Neutrophil (primary cell): ENCODE measurements around the gene PLG.
"Not testable (repeated sequence)": the region's sequence is repeated elsewhere in the genome, so short reads cannot be mapped to it uniquely, and the experiment has no call there.

ENCODE experiments used
- H3K27ac ChIP-seq: fragments of 200-600 bp; sonication (generic); 2 replicates; pipeline ENCODE4 v1.5.1; 2016; ENCODE audit warnings: mild to moderate bottlenecking, moderate library complexity
- H3K27me3 ChIP-seq: fragments of 200-600 bp; sonication (generic); 2 replicates; pipeline ENCODE4 v1.6.0; 2016; ENCODE audit warnings: mild to moderate bottlenecking
- H3K36me3 ChIP-seq: fragments of 200-600 bp; sonication (generic); 2 replicates; pipeline ENCODE4 v1.5.1; 2017
- H3K4me1 ChIP-seq, 2 experiments: fragments of 200-600 bp in 1 of 2; sonication (generic) in 1 of 2; 1 replicate in 1 of 2; 2 replicates in 1 of 2; pipeline versions ENCODE4 v1.5.1 to v1.6.1; 2013 to 2016; ENCODE audit warnings: low read depth in 1 of 2, low read length in 1 of 2, mild to moderate bottlenecking in 1 of 2, moderate library complexity in 1 of 2; ENCODE audit not compliant: control insufficient read depth in 1 of 2, insufficient read depth in 1 of 2
- H3K4me3 ChIP-seq, 2 experiments: fragments of 200-600 bp in 1 of 2; sonication (generic) in 1 of 2; 1 replicate in 1 of 2; 2 replicates in 1 of 2; pipeline ENCODE4 v1.5.1; 2013 to 2016; ENCODE audit warnings: low read depth in 1 of 2, low read length in 1 of 2, mild to moderate bottlenecking in 1 of 2, moderate library complexity in 1 of 2
- H3K9me3 ChIP-seq: fragments of 200-600 bp; sonication (generic); 2 replicates; pipeline ENCODE4 v1.5.1; 2016
- TF ChIP-seq, protein P1 (sequence below): fragments of 200-600 bp; sonication (generic); IDR thresholded peaks from 2 replicates; pipeline ENCODE4 v1.5.1; 2016; ENCODE audit warnings: antibody characterized with exemption

PLG gene

DNA sequence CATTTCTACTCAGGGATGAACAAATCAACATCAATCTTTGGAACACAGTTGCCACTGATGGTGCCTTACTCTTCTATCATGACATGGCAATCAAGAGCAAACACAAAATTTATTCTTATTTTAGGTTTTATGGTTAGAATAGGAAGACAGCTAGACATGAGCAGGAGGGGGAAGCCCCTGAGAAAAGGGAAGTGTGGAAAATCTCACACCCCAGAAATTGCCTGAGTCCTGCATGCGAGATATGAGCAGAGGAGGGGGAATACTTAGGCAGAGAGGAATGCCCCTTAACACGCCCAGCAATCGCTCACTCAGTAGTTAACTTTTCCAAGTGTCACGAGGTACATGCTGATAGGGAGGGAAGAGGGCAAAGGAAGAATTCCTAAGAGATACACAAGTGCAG is 79.3 kb downstream of the PLG start:
- no peaks in the 10 kb centered on the region for H3K36me3 ChIP-seq

DNA sequence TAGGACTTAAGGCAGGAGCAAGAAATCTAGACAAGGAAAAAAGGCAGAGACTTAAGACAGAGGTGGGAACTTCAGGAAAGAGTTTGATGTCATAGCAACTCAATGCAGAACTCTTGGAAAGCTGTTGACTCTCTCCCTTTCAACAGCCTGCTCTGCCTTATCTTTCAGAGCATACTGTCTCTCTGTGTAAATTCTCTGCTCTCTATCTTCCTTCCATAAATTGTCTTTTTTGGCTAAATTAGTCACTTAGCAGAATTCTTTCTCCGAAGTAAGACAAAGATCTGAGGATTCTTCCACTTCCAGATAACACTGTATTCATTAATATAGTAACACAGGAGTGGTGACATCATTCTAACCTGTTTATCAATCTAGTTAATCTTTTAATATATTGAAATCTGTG is 80.2 kb downstream of the PLG start:
- TF ChIP-seq, protein P1, sequence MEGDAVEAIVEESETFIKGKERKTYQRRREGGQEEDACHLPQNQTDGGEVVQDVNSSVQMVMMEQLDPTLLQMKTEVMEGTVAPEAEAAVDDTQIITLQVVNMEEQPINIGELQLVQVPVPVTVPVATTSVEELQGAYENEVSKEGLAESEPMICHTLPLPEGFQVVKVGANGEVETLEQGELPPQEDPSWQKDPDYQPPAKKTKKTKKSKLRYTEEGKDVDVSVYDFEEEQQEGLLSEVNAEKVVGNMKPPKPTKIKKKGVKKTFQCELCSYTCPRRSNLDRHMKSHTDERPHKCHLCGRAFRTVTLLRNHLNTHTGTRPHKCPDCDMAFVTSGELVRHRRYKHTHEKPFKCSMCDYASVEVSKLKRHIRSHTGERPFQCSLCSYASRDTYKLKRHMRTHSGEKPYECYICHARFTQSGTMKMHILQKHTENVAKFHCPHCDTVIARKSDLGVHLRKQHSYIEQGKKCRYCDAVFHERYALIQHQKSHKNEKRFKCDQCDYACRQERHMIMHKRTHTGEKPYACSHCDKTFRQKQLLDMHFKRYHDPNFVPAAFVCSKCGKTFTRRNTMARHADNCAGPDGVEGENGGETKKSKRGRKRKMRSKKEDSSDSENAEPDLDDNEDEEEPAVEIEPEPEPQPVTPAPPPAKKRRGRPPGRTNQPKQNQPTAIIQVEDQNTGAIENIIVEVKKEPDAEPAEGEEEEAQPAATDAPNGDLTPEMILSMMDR = no peak
- Histone ChIP-seq H3K36me3 (no peaks in the 10 kb centered on the region), H3K4me1 (no peaks in the 10 kb centered on the region), H3K27me3 (no peaks in the 10 kb centered on the region), H3K27ac (no peak overlapping the region), H3K4me3 (no peak overlapping the region), H3K9me3 (no peaks in the 10 kb centered on the region)

More for the DNA sequence above, 79.3 kb downstream of the PLG start:
- Histone ChIP-seq H3K27me3 (no peaks in the 10 kb centered on the region), H3K4me1 (no peaks in the 10 kb centered on the region), H3K9me3 (no peaks in the 10 kb centered on the region), H3K4me3 (no peak overlapping the region), H3K27ac (no peak overlapping the region)
- TF ChIP-seq, protein P1 = no peak

DNA sequence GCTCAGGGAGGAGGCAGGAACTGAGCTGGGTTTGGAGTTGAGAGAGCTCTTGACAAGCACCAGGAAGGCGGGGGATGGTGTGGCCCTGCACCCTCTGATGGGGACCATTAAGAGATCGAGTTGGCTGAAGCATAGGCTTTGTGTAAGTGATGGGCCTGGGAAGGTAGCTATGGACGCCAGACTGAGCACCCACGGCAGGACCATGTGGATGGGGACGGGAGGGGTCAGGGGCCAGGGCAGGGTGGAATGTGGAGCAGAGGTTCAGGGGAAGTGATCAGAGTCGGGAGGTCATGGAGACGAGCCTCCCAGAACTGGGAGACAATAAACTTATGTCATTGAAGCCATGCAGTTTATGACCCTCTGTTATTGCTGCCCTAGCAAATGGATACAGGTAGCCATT is 81.7 kb downstream of the PLG start:
- Histone ChIP-seq H3K9me3 (no peaks in the 10 kb centered on the region), H3K4me3 (no peak overlapping the region), H3K27me3 (no peaks in the 10 kb centered on the region), H3K36me3 (no peaks in the 10 kb centered on the region), H3K27ac (no peak overlapping the region), H3K4me1 (no peaks in the 10 kb centered on the region)
- TF ChIP-seq, protein P1 = no peak

DNA sequence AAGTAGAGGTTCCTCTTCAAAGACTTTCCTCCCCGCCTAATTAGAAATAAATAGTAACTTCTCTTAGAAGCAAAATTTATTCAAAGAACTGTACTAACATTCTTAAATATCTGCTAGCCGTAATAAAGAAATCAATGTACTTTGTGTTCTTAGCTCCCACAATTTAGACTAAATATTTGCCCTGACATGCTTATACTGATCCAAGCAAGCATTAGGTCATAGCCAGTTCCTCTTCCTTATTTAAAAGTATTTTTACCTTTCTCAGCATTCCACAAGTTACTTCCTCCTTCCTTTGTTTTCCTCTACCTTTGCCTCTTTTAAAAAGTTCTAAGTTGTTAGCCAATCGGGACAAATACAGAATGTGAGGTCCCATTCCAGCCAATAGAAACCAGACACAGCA is 86.1 kb downstream of the PLG start:
- H3K36me3 ChIP-seq, H3K27ac ChIP-seq, H3K4me1 ChIP-seq, H3K27me3 ChIP-seq, H3K4me3 ChIP-seq, H3K9me3 ChIP-seq: not testable (repeated sequence)

DNA sequence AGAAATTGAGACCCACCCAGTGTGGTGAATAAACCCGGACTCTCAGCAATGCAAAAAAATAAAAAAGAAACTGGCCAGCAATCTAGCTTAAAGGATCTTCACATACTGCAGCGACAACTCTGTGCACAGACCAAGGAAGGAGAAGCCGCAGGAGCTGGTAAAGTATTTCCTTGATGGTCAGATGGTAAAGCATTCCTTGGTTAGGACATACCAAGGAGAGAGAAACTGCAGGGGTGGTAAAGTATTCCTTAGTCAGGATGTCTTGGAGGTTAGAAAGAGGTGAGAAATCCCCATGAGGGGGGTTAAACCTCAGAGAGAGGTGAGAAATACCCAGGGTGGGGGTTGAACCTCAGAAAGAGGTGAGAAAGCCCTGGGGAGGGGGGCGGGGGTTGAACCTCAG is 86.8 kb downstream of the PLG start:
- no peaks in the 10 kb centered on the region for H3K27me3 ChIP-seq
- no peaks in the 10 kb centered on the region for H3K9me3 ChIP-seq
- H3K36me3 ChIP-seq = no peaks in the 10 kb centered on the region
- H3K4me1 ChIP-seq = no peaks in the 10 kb centered on the region
- TF ChIP-seq, protein P1 = no peak
- H3K4me3 ChIP-seq = no peak overlapping the region
- no peak overlapping the region for H3K27ac ChIP-seq

DNA sequence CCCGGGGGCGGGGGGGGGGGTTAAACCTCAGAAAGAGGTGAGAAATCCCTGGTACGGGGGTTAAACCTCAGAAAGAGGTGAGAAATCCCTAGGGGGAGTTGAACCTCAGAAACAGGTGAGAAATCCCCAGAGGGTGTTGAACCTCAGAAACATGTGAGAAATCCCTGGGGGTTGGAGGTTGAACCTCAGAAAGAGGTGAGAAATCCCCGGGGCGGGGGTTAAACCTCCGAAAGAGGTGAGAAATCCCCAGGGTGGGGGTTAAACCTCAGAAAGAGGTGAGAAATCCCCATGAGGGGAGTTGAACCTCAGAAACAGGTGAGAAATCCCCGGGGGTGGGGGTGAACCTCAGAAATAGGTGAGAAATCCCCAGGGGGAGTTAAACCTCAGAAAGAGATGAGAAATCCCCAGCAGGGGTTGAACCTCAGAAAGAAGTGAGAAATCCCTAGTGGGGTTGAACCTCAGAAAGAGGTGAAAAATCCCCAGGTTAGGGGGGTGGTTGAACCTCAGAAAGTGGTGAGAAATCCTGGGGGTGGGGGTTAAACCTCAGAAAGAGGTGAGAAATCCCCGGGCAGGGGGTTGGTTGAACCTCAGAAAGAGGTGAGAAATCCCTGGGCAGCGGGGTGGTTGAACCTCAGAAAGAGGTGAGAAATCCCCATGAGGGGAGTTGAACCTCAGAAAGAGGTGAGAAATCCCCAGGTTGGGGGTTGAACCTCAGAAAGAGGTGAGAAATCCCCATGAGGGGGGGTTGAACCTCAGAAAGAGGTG is 87.4 kb downstream of the PLG start:
- H3K27me3 ChIP-seq = no peaks in the 10 kb centered on the region
- no peak overlapping the region for H3K27ac ChIP-seq
- H3K4me1 ChIP-seq = no peaks in the 10 kb centered on the region
- no peaks in the 10 kb centered on the region for H3K36me3 ChIP-seq
- TF ChIP-seq, protein P1 = no peak
- H3K4me3 ChIP-seq = no peak overlapping the region
- no peaks in the 10 kb centered on the region for H3K9me3 ChIP-seq
